Measurements from ENCODE around the gene NKX2-3.

DNA sequence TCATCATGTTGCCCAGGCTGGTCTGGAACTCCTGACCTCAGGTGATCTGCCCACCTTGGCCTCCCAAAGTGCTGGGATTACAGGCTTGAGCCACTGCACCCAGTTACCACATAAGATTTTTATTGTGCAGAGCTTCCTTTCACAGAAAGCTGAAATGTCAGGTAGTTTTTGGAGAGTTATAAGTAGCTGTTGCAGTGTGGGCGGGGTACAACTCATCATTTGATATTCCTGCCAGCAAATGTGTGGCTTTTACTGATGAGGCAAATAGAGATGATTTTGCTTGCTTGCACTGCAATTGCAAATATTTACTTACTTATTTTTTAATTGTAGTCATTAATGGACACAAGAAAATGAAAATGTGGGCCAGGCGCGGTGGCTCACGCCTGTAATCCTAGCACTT, 32.4 kb downstream of the NKX2-3 start:
- no peak for TF ChIP-seq MAZ (CRISPR knock-in tag; conservative IDR thresholded peaks at IDR 0.05 in 1 of 2, IDR thresholded peaks at IDR 0.05 in 1 of 2)
- no peak for TF ChIP-seq MXI1 (IDR thresholded peaks at IDR 0.05; ENCODE audit: low read depth, low read length)
- TF ChIP-seq MED1 (CRISPR knock-in tag; IDR thresholded peaks at IDR 0.05; ENCODE audit: borderline replicate concordance), result no peak
- no peak for TF ChIP-seq FOXM1 (IDR thresholded peaks at IDR 0.05; ENCODE audit: low read depth)
- TF ChIP-seq FOXM1 (CRISPR knock-in tag; IDR thresholded peaks at IDR 0.05; ENCODE audit: low read depth), result no peak
- TF ChIP-seq, protein P1, sequence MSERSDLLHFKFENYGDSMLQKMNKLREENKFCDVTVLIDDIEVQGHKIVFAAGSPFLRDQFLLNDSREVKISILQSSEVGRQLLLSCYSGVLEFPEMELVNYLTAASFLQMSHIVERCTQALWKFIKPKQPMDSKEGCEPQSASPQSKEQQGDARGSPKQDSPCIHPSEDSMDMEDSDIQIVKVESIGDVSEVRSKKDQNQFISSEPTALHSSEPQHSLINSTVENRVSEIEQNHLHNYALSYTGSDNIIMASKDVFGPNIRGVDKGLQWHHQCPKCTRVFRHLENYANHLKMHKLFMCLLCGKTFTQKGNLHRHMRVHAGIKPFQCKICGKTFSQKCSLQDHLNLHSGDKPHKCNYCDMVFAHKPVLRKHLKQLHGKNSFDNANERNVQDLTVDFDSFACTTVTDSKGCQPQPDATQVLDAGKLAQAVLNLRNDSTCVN (CRISPR knock-in tag; IDR thresholded peaks at IDR 0.05), result no peak
